Endothelial cell of umbilical vein (primary cell): ENCODE data around the gene MAML2. TPM values are rescaled to one million over a fixed set of nuclear protein-coding genes. Genes with fewer than 3 reads are reported as not detected.

Experiments used
- BruUV-seq: library from RNA; stranded (reverse); fragments of 400-500 nt; replicated peaks from 2 replicates; lab custom pipeline; 2021; lab: Mats Ljungman, UMichigan
- CTCF ChIA-PET: fragments of 300-600, 350-600 bp; sonication (Branson Sonifier 250); formaldehyde crosslinking; loops from one replicate; lab custom pipeline; 2021; ENCODE audit warnings: antibody characterized with exemption, inconsistent platforms; lab: Charles Lee
- POLR2A ChIA-PET: fragments of 300-600, 350-600 bp; sonication (Branson Sonifier 250); formaldehyde crosslinking; loops from one replicate; lab custom pipeline; 2021; ENCODE audit warnings: antibody characterized with exemption, inconsistent platforms; lab: Charles Lee
- DNase-seq: peaks from one replicate; pipeline ENCODE4 v3.0.0-alpha.2; 2011; ENCODE audit warnings: low read depth, low spot score
- FAIRE-seq: peaks from 2 replicates; lab custom pipeline; 2011; peaks lifted over from hg19 to GRCh38; lab: Jason Lieb, UNC
- H2AFZ ChIP-seq: 2 replicates; pipeline ENCODE4 v1.6.0; 2012; ENCODE audit warnings: low read depth, low read length, control low read depth, inconsistent platforms
- H3K27ac ChIP-seq: 2 replicates; pipeline ENCODE4 v1.5.1; 2011; ENCODE audit warnings: low read depth, mild to moderate bottlenecking, control low read depth, low read length, moderate library complexity; ENCODE audit not compliant: insufficient read depth
- H3K27me3 ChIP-seq, 2 experiments: 2 replicates each; pipeline versions ENCODE4 v1.6.0 to v1.6.1; 2011; ENCODE audit warnings: low read length in 2 of 2, mixed read lengths in 1 of 2; ENCODE audit not compliant: control insufficient read depth in 2 of 2, insufficient read depth in 2 of 2
- H3K36me3 ChIP-seq, 2 experiments: 2 replicates in 1 of 2; 3 replicates in 1 of 2; pipeline ENCODE4 v1.5.1; 2011; ENCODE audit warnings: low read length in 2 of 2, mild to moderate bottlenecking in 1 of 2, moderate library complexity in 1 of 2; ENCODE audit not compliant: control insufficient read depth in 2 of 2, insufficient read depth in 2 of 2; ENCODE audit errors: extremely low read depth in 1 of 2
- H3K4me1 ChIP-seq: 3 replicates; pipeline ENCODE4 v1.5.1; 2011; ENCODE audit warnings: mild to moderate bottlenecking, low read length; ENCODE audit not compliant: control insufficient read depth, insufficient read depth; ENCODE audit errors: extremely low read depth
- H3K4me2 ChIP-seq: 2 replicates; pipeline ENCODE4 v1.6.1; 2011; ENCODE audit warnings: low read length, control low read depth, mixed read lengths; ENCODE audit not compliant: insufficient read depth
- H3K4me3 ChIP-seq, 3 experiments: fragments of 200-600 bp in 1 of 3; sonication (generic), shearing (Covaris generic) in 1 of 3; replicated peaks in 1 of 3; 2 replicates each; pipeline ENCODE4 v1.5.1; 2011 to 2016; ENCODE audit warnings: control low read depth in 3 of 3, low read length in 3 of 3, mild to moderate bottlenecking in 2 of 3, inconsistent platforms in 1 of 3, low read depth in 1 of 3, moderate library complexity in 1 of 3; ENCODE audit not compliant: insufficient read depth in 1 of 3
- H3K79me2 ChIP-seq: 2 replicates; pipeline ENCODE4 v1.6.0; 2012; ENCODE audit warnings: low read length, inconsistent platforms; ENCODE audit not compliant: control insufficient read depth, insufficient read depth
- H3K9ac ChIP-seq: replicated peaks from 2 replicates; pipeline ENCODE3; 2011; ENCODE audit warnings: low read length, control low read depth; ENCODE audit not compliant: insufficient read depth; ENCODE audit errors: extremely low read depth
- H3K9me1 ChIP-seq: replicated peaks from 3 replicates; pipeline ENCODE4 v1.6.0; 2011; ENCODE audit warnings: mild to moderate bottlenecking, low read length; ENCODE audit not compliant: control insufficient read depth, insufficient read depth; ENCODE audit errors: extremely low read depth
- H3K9me3 ChIP-seq: replicated peaks from 2 replicates; pipeline ENCODE4 v1.5.1; 2012; ENCODE audit warnings: low read length, inconsistent platforms; ENCODE audit not compliant: control insufficient read depth, insufficient read depth
- H4K20me1 ChIP-seq: replicated peaks from 2 replicates; pipeline ENCODE3; 2011; ENCODE audit warnings: mild to moderate bottlenecking, low read length; ENCODE audit not compliant: control insufficient read depth, insufficient read depth; ENCODE audit errors: extremely low read depth
- EZH2 ChIP-seq: IDR thresholded peaks from 2 replicates; pipeline ENCODE4 v1.6.1; 2012; ENCODE audit warnings: borderline replicate concordance, low read depth, mild to moderate bottlenecking, moderate library complexity, low read length, inconsistent platforms; ENCODE audit not compliant: severe bottlenecking
- GATA2 ChIP-seq: IDR thresholded peaks from 2 replicates; pipeline ENCODE4 v1.7.0; 2011; ENCODE audit warnings: low read depth, mild to moderate bottlenecking, moderate library complexity, mixed read lengths, low read length; ENCODE audit not compliant: insufficient read length, insufficient read depth
- JUN ChIP-seq: IDR thresholded peaks from 2 replicates; pipeline ENCODE4 v1.6.1; 2011; ENCODE audit warnings: borderline replicate concordance, low read depth; ENCODE audit not compliant: insufficient read length, insufficient read depth
- POLR2A ChIP-seq: IDR thresholded peaks from 2 replicates; pipeline ENCODE4 v1.6.1; 2012; ENCODE audit warnings: low read depth, mild to moderate bottlenecking, control low read depth, low read length
- POLR2AphosphoS5 ChIP-seq: IDR thresholded peaks from 2 replicates; pipeline ENCODE4 v1.6.1; 2012; ENCODE audit warnings: low read depth, mild to moderate bottlenecking, control low read depth, low read length, moderate library complexity; ENCODE audit not compliant: insufficient read depth
- dilution Hi-C: fragments of 300-500 bp; cut with MboI; formaldehyde crosslinking; loops from one replicate; pipeline ENCODE4 v1.15.0; 2019; ENCODE audit warnings: low sequenced_read_pairs; ENCODE audit not compliant: extremely low pct_ligation_motif_present
- intact Hi-C: fragments of 100-400 bp; cut with micrococcal nuclease; formaldehyde crosslinking; loops from one replicate; pipeline ENCODE4 v1.10.0; 2022
- polyA plus RNA-seq, 4 experiments: library from polyadenylated mRNA; depleted of rRNA in 3 of 4; stranded (reverse) in 3 of 4; unstranded in 1 of 4; fragments of >200 nt; gene quantifications; 2 replicates each; pipeline versions ENCODE4 v1.2.1 to v1.2.3, GENCODE V29; 2011 to 2012; ENCODE audit warnings: missing spikeins in 1 of 4
- total RNA-seq: library from RNA; stranded (reverse); gene quantifications from 2 replicates; pipeline ENCODE4 v1.2.3, GENCODE V29; 2021
- TF ChIP-seq, protein P1 (sequence below), 2 donors: IDR thresholded peaks; 1 replicate in 1 of 2; 2 replicates in 1 of 2; pipeline ENCODE4 v1.5.1; 2011; ENCODE audit warnings: low read length in 2 of 2, mild to moderate bottlenecking in 2 of 2, moderate library complexity in 2 of 2, control low read depth in 1 of 2, inconsistent platforms in 1 of 2, low read depth in 1 of 2; ENCODE audit not compliant: insufficient read depth in 1 of 2; ENCODE audit errors: extremely low read depth in 1 of 2

MAML2 gene
- total and polyA plus RNA-seq, 2 donors (not counting 3 experiments of a cell fraction or from before 2014, with no cell fraction given), result 12.4 to 16.8 TPM

DNA sequence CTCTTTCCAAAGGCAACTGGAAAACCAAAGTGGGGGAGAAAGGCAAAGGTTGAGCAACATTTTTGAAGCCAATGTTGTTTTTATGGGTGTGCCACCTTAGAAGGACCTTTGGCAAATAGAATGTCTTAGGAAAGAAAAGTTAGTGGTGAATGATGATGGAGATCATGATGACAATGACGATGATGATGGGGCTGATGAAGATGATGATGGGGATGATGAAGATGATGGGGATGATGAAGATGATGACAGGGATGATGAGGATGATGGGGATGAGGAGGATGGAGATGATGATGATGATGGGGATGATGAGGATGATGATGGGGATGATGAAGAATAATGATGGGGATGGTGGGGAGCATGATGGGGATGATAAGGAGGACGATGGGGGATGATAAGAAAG, 340.7 kb downstream of the MAML2 start:
- Histone ChIP-seq H3K4me1 (no peaks in the 10 kb centered on the region), H3K9me3 (no peaks in the 10 kb centered on the region), H3K4me3 (no peak overlapping the region), H3K27ac (no peak overlapping the region), H3K79me2 (no peaks in the 10 kb centered on the region), H2AFZ (no peak overlapping the region), H3K4me2 (no peak overlapping the region), H4K20me1 (no peaks in the 10 kb centered on the region), H3K9ac (no peak overlapping the region), H3K9me1 (no peaks in the 10 kb centered on the region), H3K27me3 (no peaks in the 10 kb centered on the region), H3K36me3 (no peaks in the 10 kb centered on the region)
- no TSS peak for BruUV-seq
- DNase-seq (no peak), FAIRE-seq (no peak)
- CTCF ChIA-PET, result no interaction called here
- TF ChIP-seq GATA2 (no peak), POLR2A (no peak)
- intact Hi-C loops, result no loop called here
- POLR2A ChIA-PET, result no interaction called here
- dilution Hi-C loops, result no loop called here

DNA sequence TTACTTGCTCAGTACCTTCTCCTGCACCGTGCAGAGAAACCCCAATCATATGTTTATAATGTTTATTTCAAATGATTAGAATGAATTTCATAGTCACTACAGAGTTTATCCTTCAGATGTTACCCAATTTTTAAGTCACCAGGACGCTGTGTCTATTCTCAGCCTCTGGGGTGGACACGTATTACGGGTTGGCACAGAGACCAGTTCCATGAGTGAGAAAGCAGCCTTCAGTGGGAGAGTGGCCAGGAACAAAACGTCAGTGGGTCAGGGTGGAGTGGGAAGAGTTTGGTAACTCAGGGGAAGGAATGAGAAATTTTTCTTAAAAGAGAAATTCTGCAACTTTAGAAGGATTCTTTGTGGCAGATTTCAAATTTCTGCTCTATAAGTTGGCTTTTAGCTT, 342.0 kb downstream of the MAML2 start:
- H3K36me3 ChIP-seq, result no peaks in the 10 kb centered on the region
- no peaks in the 10 kb centered on the region for H3K27me3 ChIP-seq
- POLR2A ChIA-PET, result no interaction called here
- no peak overlapping the region for H3K4me2 ChIP-seq
- no peak for TF ChIP-seq GATA2
- no peak for TF ChIP-seq POLR2AphosphoS5
- TF ChIP-seq EZH2, result no peak
- no peak for TF ChIP-seq JUN
- TF ChIP-seq, protein P1, sequence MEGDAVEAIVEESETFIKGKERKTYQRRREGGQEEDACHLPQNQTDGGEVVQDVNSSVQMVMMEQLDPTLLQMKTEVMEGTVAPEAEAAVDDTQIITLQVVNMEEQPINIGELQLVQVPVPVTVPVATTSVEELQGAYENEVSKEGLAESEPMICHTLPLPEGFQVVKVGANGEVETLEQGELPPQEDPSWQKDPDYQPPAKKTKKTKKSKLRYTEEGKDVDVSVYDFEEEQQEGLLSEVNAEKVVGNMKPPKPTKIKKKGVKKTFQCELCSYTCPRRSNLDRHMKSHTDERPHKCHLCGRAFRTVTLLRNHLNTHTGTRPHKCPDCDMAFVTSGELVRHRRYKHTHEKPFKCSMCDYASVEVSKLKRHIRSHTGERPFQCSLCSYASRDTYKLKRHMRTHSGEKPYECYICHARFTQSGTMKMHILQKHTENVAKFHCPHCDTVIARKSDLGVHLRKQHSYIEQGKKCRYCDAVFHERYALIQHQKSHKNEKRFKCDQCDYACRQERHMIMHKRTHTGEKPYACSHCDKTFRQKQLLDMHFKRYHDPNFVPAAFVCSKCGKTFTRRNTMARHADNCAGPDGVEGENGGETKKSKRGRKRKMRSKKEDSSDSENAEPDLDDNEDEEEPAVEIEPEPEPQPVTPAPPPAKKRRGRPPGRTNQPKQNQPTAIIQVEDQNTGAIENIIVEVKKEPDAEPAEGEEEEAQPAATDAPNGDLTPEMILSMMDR (IDR thresholded peaks at IDR 0.05; ENCODE audit: extremely low read depth in 1 of 2, insufficient read depth in 1 of 2, low read depth in 1 of 2, low read length in 2 of 2), result no peak
- no peaks in the 10 kb centered on the region for H3K79me2 ChIP-seq
- no TSS peak for BruUV-seq
- FAIRE-seq (no peak), DNase-seq (no peak)
- CTCF ChIA-PET, result interaction anchor here (1.1 to 2.0 kb wide), 2 partner anchors 165 to 341 kb away, joined by 3 to 6 read pairs; no protein-coding TSS in a partner anchor
- dilution Hi-C loops (no loop called here), intact Hi-C loops (no loop called here)
- no peak overlapping the region for H2AFZ ChIP-seq
- no peak overlapping the region for H3K4me3 ChIP-seq
- no peak overlapping the region for H3K27ac ChIP-seq
- H3K9me3 ChIP-seq, result no peaks in the 10 kb centered on the region
- H3K9me1 ChIP-seq, result no peaks in the 10 kb centered on the region
- H3K9ac ChIP-seq, result no peak overlapping the region
- no peaks in the 10 kb centered on the region for H3K4me1 ChIP-seq
- no peaks in the 10 kb centered on the region for H4K20me1 ChIP-seq
